Anterior cingulate cortex (tissue), 58 donors: ENCODE data around the gene KLHL18.

Experiments used
- DNase-seq, 58 donors: peaks; one replicate each; lab custom pipeline; 2025; lab: John Stamatoyannopoulos, UW

Gene KLHL18

DNA sequence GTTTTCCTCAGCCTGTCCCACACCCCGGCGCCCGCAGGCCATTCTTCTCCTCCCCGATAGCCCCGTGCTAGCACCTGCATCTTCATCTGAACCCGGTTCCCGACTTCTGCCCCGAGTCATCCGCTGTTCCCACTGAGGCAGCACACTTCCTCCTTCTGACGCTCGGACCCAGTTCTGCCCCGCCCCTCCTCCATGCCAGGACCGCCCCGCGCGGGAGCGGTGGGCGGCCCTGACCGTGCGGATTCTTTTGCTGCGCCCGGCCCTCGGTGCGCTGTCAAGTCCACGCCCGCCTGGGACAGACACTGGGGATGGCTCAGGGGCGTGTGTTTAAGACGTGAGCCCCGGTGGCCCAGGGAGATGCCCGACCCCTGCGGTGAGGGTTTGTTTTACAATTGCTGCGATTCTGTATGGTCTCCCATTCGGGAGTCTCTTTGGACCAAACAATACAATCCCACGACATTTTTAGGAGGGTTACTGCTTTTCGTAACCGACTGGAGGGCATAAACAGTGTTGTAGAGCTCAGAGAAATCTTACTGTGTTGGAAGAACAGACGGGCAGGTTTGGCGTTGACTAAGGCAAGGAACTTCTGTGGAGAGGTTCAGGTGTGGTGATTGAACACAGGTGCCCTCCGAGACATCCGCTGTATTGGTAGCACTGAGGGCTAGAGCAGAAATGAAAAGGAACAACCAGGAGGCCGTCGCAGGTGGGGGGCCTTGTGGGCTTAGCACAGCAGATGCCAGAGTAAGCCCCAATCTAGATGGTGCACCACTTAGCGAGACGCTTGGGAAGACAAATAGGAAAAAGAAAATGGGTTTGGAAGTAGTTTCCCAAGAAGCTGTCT, 98.8 kb downstream of the KLHL18 start:
- peak in 54 of 58 donors; percentile 33 to 86 (median 74) for DNase-seq

DNA sequence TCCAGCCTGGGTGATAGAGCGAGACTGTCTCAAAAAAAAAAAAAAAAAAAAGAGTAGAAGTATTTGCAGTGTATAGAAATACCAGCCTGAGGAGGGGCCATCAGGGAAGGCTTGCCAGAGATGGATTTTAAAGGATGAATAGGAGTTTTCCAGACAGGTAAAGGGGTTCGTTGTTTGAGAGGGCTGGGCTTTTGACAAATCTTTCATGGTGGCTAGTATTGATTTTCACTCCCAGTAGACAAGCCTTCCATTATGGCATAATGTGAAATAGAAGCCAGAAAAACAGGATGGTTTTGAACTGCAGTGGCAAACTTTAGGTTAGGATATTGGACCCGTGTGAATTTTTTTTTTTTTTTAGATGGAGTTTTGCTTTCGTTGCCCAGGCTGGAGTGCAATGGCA, 101.7 kb downstream of the KLHL18 start:
- no peak for DNase-seq

DNA sequence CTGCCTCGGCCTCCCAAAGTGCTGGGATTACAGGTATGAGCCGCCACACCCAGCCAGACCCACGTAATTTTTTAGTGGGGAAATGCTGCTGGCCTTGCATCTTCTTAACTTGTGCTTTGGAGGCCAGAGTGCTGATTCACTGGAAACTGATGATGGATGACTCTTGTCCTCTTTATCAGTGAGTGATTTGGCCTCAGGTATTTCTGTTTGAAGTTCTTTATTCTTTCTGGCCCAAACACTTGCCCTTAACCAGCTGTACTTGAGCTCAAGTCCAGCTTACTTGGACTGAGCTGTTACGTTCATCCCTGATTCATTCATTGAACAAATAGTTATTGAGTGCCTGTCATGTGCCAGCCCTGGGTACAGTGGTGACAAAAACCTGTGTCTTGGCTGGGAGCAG, 102.3 kb downstream of the KLHL18 start:
- no peak for DNase-seq

- no peak for DNase-seq
Measured at GRCh38 chr3:47385796-47386195, 103.1 kb downstream of the KLHL18 start.

DNA sequence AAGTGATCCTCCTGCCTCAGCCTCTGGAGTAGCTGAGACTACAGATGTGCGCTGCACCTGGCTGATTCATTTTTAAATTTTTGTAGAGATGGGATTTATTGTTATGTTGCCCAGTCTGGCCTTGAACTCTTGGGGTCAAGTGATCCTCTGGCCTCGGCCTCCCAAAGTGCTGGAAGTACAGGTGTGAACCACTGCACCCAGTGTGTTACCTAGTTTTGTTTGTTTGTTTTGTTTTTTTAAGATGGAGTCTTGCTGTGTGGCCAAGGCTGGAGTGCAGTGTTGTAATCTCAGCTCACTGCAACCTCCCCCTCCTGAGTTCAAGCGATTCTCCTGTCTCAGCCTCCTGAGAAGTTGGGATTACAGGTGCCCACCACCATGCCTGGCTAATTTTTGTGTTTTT, 110.2 kb downstream of the KLHL18 start:
- DNase-seq: no peak

DNA sequence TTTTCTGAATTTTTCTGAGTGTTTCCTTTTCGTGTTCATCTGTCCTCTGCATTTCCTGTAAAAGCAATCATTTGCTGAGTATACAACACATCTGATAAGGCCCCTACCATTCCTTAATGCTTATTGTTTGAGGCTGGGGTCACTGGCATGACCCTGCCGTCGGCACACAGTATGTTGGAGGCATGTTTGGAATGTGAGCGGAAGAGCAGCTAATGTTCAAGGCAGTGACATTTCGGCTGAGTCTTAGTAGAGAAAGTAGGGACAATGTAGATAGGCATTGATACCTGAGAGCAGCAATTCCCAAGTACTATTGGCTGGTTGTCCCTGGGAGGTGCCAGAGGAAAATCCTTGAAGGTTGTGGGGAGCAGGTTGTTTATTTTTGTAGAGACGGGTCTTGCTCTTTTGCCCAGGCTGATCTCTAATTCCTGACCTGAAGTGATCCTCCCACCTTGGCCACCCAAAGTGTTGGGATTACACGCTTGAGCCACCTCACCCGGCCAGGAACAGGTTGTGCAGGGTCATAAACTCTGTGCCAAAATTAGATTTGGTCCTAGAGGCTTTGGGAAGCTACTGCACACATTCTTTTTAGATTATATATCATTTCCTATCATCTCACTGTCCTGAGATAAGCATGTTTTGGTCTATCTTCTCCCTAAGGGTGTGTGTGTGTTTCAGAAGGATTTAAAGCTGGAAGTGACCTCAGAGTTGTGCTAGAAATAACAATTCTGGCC, 111.6 kb downstream of the KLHL18 start:
- no peak for DNase-seq

DNA sequence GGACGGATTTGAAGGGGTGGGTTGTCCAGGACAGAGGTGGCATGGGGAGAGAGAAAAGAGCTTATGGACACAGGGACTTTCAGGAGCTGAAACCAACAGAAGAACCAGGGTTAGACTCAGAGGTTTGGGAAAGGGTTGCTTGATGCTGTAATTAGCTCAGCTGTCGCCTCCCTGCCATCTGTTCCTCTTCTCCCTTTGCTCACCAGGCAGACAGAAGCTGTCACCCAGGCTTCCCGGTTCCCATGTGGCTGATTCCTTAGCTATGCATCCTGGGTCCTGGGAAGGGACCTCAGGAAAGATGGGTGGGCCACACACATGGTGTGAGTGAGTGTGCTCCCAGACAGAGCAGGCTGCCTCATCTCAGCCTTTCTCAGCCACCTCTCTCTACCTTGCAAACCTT, 112.1 kb downstream of the KLHL18 start:
- peak in 17 of 58 donors; percentile 13 to 70 (median 40) for DNase-seq
